BE2C (cell line): ENCODE results near the gene GTSF1L.

Experiments
- DNase-seq: peaks from one replicate; pipeline ENCODE4 v3.0.0-alpha.2; 2020
- H3K27me3 ChIP-seq: fragments of 250-450 bp; sonication (Bioruptor Pico); 2 replicates; pipeline ENCODE4 v1.5.1; 2020; ENCODE audit warnings: mild to moderate bottlenecking
- H3K36me3 ChIP-seq: fragments of 250-450 bp; sonication (Bioruptor Pico); 2 replicates; pipeline ENCODE4 v1.5.1; 2020; ENCODE audit warnings: mild to moderate bottlenecking
- H3K4me1 ChIP-seq: fragments of 250-450 bp; sonication (Bioruptor Pico); 2 replicates; pipeline ENCODE4 v1.5.1; 2020
- H3K4me3 ChIP-seq: 2 replicates; pipeline ENCODE4 v1.5.1; 2011; ENCODE audit warnings: low read depth, low read length
- H3K9me3 ChIP-seq: fragments of 250-450 bp; sonication (Bioruptor Pico); 2 replicates; pipeline ENCODE4 v1.5.1; 2020
- CTCF ChIP-seq: IDR thresholded peaks from 2 replicates; pipeline ENCODE4 v1.5.1; 2012; ENCODE audit warnings: mild to moderate bottlenecking, low read depth, low read length

Gene GTSF1L

DNA sequence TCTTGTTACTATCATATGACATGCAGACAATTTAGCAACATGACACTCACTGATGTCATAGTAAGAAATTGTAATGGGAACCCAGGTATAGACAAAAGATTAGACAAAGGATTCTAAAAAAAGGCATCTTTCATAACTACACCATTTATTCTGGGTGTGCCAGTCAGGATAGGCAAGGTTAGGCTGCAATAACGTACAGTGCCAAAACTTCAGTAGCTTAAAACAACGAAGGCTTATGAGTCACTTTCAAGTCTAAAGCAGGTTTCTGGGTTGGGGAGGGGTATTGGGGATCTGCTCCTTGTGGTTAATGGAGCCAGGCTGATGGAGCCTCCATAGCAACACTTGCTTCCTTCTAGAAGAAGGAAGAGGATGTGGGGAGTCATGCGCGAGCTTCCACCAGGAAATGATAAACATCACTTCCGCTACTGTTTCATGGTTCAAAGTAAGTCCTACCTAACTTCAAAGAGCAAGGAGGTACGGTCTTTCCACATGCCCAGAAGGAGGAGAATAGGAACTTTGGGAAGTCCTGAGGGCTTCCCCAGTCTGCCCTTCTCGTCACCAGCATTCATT is 2.0 kb upstream of the GTSF1L start:
- DNase-seq = no peak
- no peak overlapping the region for H3K4me3 ChIP-seq
- H3K27me3 ChIP-seq = no peaks in the 10 kb centered on the region
- H3K36me3 ChIP-seq = no peaks in the 10 kb centered on the region
- H3K4me1 ChIP-seq = peaks cover 3% of the 10 kb centered on the region; the same call in 1 of the 2 replicates
- no peak for TF ChIP-seq CTCF
- H3K9me3 ChIP-seq = no peaks in the 10 kb centered on the region

GRCh38 chr20:43727980-43728590 is 1.3 kb upstream of the GTSF1L start:
- DNase-seq = no peak
- no peaks in the 10 kb centered on the region for H3K9me3 ChIP-seq
- peaks cover 3% of the 10 kb centered on the region; the same call in 1 of the 2 replicates for H3K4me1 ChIP-seq
- no peak for TF ChIP-seq CTCF
- H3K36me3 ChIP-seq = no peaks in the 10 kb centered on the region
- no peak overlapping the region for H3K4me3 ChIP-seq
- no peaks in the 10 kb centered on the region for H3K27me3 ChIP-seq

DNA sequence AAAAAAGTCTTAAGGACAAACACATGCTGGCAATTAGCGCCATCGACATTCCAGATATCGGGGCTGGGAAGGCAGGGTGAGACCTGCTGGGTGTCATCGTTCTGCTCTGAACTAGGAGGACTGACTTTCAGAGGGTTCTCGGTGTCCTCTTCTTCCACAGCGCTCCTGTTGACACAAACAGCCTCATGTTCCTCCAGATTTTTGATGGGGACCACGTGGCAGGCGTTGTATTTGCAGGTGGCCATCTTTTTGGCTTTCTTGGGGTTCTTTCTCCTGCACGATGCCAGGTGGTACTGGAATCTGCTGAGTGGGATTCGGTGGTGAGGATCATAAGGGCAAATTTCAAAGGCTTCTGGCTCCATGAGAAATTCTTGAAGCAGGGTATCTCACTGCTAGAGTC is 469 bp downstream of the GTSF1L start:
- Histone ChIP-seq H3K9me3 (no peaks in the 10 kb centered on the region), H3K4me1 (peaks cover 5% of the 10 kb centered on the region), H3K27me3 (no peaks in the 10 kb centered on the region), H3K4me3 (no peak overlapping the region), H3K36me3 (no peaks in the 10 kb centered on the region)
- no peak for TF ChIP-seq CTCF
- DNase-seq = no peak

DNA sequence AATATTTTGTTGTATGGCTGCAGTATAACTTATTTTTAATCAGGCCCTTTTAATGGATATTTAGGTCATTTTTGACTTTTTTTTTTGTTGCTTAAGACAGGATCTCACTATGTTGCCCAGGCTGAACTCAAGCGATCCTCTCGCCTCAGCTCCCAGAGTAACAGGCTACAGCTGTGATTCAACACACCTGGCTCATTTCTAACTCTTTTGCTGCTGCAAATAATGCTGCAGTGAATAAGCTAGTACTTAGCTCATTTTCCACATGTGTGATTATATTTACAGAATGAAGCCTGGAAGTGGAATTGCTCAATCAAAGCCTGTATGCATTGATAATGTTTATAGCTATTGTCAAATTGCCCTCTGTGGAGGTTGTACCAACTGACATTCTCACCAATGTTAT is 1.1 kb downstream of the GTSF1L start:
- DNase-seq = no peak
- no peak overlapping the region for H3K4me3 ChIP-seq
- peaks cover 7% of the 10 kb centered on the region for H3K4me1 ChIP-seq
- no peaks in the 10 kb centered on the region for H3K36me3 ChIP-seq
- no peak for TF ChIP-seq CTCF
- no peaks in the 10 kb centered on the region for H3K9me3 ChIP-seq
- H3K27me3 ChIP-seq = no peaks in the 10 kb centered on the region

DNA sequence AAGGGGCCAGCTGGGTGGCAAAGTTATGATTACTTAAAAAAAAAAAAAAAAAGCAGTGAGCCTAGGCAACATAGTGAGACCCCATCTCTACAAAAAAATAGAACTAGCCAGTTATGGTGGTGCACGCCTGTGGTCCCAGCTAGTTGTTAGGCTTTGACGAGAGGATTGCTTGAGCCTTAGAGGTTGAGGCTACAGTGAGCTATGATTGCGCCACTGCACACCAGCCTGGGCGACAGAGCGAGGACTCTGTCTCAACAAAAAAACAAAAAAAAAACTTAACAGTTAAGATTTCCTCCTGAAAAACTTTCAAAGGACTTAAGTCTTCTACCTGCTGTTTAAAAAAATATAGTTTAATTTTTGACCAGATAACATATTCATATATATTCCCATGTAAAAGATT is 2.4 kb downstream of the GTSF1L start:
- TF ChIP-seq CTCF = no peak
- H3K9me3 ChIP-seq = no peaks in the 10 kb centered on the region
- DNase-seq = no peak
- H3K4me3 ChIP-seq = no peak overlapping the region
- no peaks in the 10 kb centered on the region for H3K27me3 ChIP-seq
- no peaks in the 10 kb centered on the region for H3K36me3 ChIP-seq
- peaks cover 7% of the 10 kb centered on the region for H3K4me1 ChIP-seq

GRCh38 chr20:43723735-43724134 is 3.1 kb downstream of the GTSF1L start:
- no peak for DNase-seq
- Histone ChIP-seq H3K4me1 (peaks cover 7% of the 10 kb centered on the region), H3K27me3 (no peaks in the 10 kb centered on the region), H3K36me3 (no peaks in the 10 kb centered on the region), H3K4me3 (no peak overlapping the region), H3K9me3 (no peaks in the 10 kb centered on the region)
- TF ChIP-seq CTCF = no peak
